Panc1 (cell line): ENCODE data around the gene C4orf50. TPM values are rescaled to one million over a fixed set of nuclear protein-coding genes. Genes with fewer than 3 reads are reported as not detected.

Experiments
- ATAC-seq: fragments of 200-7000 bp; cut with Tn5 transposase; 2 replicates; pipeline ENCODE4 v1.9.1; 2020; ENCODE audit warnings: mild to moderate bottlenecking, moderate library complexity
- BruUV-seq: library from RNA; stranded (reverse); fragments of 400-500 nt; replicated peaks from 2 replicates; lab custom pipeline; 2021; lab: Mats Ljungman, UMichigan
- CTCF ChIA-PET: fragments of 300-600 bp; sonication (Branson Sonifier 250); formaldehyde crosslinking; loops from one replicate; lab custom pipeline; 2022; ENCODE audit warnings: antibody characterized with exemption; lab: Charles Lee
- POLR2A ChIA-PET: fragments of 300-600 bp; sonication (Branson Sonifier 250); formaldehyde crosslinking; loops from one replicate; lab custom pipeline; 2022; ENCODE audit warnings: antibody characterized with exemption; lab: Charles Lee
- DNase-seq: peaks from one replicate; pipeline ENCODE4 v3.0.0-alpha.2; 2010; ENCODE audit warnings: low read depth, low spot score
- H3K27ac ChIP-seq: 2 replicates; pipeline ENCODE4 v1.5.1; 2011; ENCODE audit warnings: mild to moderate bottlenecking, low read length, inconsistent platforms
- H3K27me3 ChIP-seq: fragments of 200-500 bp; sonication (Bioruptor generic); 2 replicates; pipeline ENCODE4 v1.6.0; 2014; ENCODE audit warnings: low read length, inconsistent platforms; ENCODE audit not compliant: control insufficient read depth, insufficient read depth
- H3K36me3 ChIP-seq: fragments of 200-500 bp; sonication (Bioruptor generic); 2 replicates; pipeline ENCODE4 v1.5.1; 2014; ENCODE audit warnings: inconsistent platforms, mild to moderate bottlenecking, low read length, moderate library complexity; ENCODE audit not compliant: control insufficient read depth, insufficient read depth
- H3K4me1 ChIP-seq: 2 replicates; pipeline ENCODE4 v1.5.1; 2011; ENCODE audit warnings: inconsistent platforms, mild to moderate bottlenecking, low read length, moderate library complexity; ENCODE audit not compliant: control insufficient read depth, insufficient read depth
- H3K4me3 ChIP-seq, 2 experiments: 2 replicates each; pipeline ENCODE4 v1.5.1; 2011 to 2012; ENCODE audit warnings: low read depth in 2 of 2, low read length in 2 of 2, mild to moderate bottlenecking in 2 of 2, inconsistent platforms in 1 of 2, moderate library complexity in 1 of 2
- H3K9me3 ChIP-seq: fragments of 200-500 bp; sonication (Bioruptor generic); 2 replicates; pipeline ENCODE4 v1.5.1; 2014; ENCODE audit warnings: low read depth, mild to moderate bottlenecking, inconsistent platforms, low read length, moderate library complexity; ENCODE audit not compliant: control insufficient read depth, insufficient read depth
- CTCF ChIP-seq: fragments of 450-650 bp; IDR thresholded peaks from 2 replicates; pipeline ENCODE4 v1.5.1; 2017; ENCODE audit warnings: mild to moderate bottlenecking
- POLR2AphosphoS5 ChIP-seq: IDR thresholded peaks from 2 replicates; pipeline ENCODE4 v1.6.1; 2012; ENCODE audit warnings: mild to moderate bottlenecking, low read depth, low read length, moderate library complexity
- SIN3A ChIP-seq: IDR thresholded peaks from 2 replicates; pipeline ENCODE4 v1.6.1; 2012; ENCODE audit warnings: low read depth, mild to moderate bottlenecking, low read length, moderate library complexity, borderline replicate concordance; ENCODE audit not compliant: insufficient read depth
- TCF7L2 ChIP-seq: IDR thresholded peaks from 2 replicates; pipeline ENCODE4 v1.6.1; 2011; ENCODE audit warnings: mild to moderate bottlenecking, low read depth, low read length, inconsistent platforms
- in situ Hi-C: cut with HindIII; loops from 2 replicates; pipeline ENCODE4 v1.10.0; 2016; ENCODE audit warnings: low sequenced_read_pairs, low pct_unique_long_range_greater_than_20kb
- intact Hi-C: fragments of 100-400 bp; cut with micrococcal nuclease; formaldehyde crosslinking; loops from one replicate; pipeline ENCODE4 v1.10.0; 2022; ENCODE audit not compliant: unreplicated experiment
- total RNA-seq: library from RNA; stranded (reverse); gene quantifications from one replicate; pipeline ENCODE4 v1.2.1, GENCODE V29; 2021; ENCODE audit not compliant: unreplicated experiment
- TF ChIP-seq, protein P1 (sequence below), 2 experiments: IDR thresholded peaks; 2 replicates each; pipeline ENCODE4 v1.6.1; 2011 to 2012; ENCODE audit warnings: low read depth in 2 of 2, control low read depth in 1 of 2, low read length in 1 of 2, mild to moderate bottlenecking in 1 of 2, moderate library complexity in 1 of 2; ENCODE audit not compliant: insufficient read depth in 1 of 2

C4orf50 gene
- total RNA-seq, 1 experiment from 2014 or later: under 0.01 TPM

DNA sequence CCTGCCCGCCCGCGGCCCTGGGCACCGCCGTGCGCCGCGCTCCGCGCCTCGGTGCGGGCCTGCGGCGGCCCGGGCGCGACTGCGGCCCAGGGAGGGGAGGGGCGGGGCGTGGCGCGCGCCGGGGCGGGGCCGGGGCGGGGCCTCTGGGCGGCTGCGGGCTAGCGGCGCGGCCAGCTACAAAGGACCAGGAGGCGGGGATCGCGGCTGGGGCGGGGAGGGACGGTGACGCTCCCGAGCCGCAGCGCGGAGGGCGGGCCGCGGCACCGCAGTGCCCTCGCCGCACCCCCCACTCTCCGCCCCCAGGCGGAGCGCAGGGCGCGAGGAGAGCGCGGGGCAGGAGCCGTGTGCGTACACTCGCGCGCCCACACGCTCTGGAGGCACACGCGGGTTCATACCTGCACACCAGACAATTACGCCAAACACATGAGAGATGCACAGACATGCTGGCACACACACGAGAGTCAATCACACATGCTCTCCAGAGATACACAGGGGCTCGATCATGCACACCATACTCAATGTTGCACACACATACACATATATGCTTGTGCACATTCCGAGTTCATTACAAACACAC lies 125.1 kb downstream of the C4orf50 start, which contains the start of gene CRMP1:
CRMP1 (minus strand) TSS at position 83 of the 577 bp plus-strand sequence. CDS start 117 bp downstream, outside the sequence.
- DNase-seq (no peak), ATAC-seq (no peak)
- no TSS peak for BruUV-seq
- H3K4me1 ChIP-seq: no peaks in the 10 kb centered on the region
- ChIA-PET CTCF (no interaction called here), POLR2A (no interaction called here)
- H3K36me3 ChIP-seq: no peaks in the 10 kb centered on the region
- no peak for TF ChIP-seq TCF7L2
- TF ChIP-seq, protein P1, sequence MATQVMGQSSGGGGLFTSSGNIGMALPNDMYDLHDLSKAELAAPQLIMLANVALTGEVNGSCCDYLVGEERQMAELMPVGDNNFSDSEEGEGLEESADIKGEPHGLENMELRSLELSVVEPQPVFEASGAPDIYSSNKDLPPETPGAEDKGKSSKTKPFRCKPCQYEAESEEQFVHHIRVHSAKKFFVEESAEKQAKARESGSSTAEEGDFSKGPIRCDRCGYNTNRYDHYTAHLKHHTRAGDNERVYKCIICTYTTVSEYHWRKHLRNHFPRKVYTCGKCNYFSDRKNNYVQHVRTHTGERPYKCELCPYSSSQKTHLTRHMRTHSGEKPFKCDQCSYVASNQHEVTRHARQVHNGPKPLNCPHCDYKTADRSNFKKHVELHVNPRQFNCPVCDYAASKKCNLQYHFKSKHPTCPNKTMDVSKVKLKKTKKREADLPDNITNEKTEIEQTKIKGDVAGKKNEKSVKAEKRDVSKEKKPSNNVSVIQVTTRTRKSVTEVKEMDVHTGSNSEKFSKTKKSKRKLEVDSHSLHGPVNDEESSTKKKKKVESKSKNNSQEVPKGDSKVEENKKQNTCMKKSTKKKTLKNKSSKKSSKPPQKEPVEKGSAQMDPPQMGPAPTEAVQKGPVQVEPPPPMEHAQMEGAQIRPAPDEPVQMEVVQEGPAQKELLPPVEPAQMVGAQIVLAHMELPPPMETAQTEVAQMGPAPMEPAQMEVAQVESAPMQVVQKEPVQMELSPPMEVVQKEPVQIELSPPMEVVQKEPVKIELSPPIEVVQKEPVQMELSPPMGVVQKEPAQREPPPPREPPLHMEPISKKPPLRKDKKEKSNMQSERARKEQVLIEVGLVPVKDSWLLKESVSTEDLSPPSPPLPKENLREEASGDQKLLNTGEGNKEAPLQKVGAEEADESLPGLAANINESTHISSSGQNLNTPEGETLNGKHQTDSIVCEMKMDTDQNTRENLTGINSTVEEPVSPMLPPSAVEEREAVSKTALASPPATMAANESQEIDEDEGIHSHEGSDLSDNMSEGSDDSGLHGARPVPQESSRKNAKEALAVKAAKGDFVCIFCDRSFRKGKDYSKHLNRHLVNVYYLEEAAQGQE (IDR thresholded peaks at IDR 0.05; ENCODE audit: insufficient read depth in 1 of 2, low read depth in 2 of 2, low read length in 1 of 2): no peak
- no peak for TF ChIP-seq SIN3A
- no peak for TF ChIP-seq POLR2AphosphoS5
- no peak for TF ChIP-seq CTCF
- in situ Hi-C loops: no loop called here
- H3K27me3 ChIP-seq: peaks cover 6% of the 10 kb centered on the region
- no peak within 1 kb of the TSS for H3K27ac ChIP-seq
- no peaks in the 10 kb centered on the region for H3K9me3 ChIP-seq
- intact Hi-C loops: no loop called here
- no peak within 1 kb of the TSS; a peak in 1 of 4 replicates for H3K4me3 ChIP-seq

GRCh38 chr4:5892323-5893003 lies 125.8 kb downstream of the C4orf50 start:
- TF ChIP-seq SIN3A (no peak), POLR2AphosphoS5 (no peak)
- Histone ChIP-seq H3K4me3 (no peak overlapping the region; a peak in 1 of 4 replicates), H3K9me3 (no peaks in the 10 kb centered on the region), H3K27me3 (peaks cover 6% of the 10 kb centered on the region), H3K4me1 (no peaks in the 10 kb centered on the region), H3K36me3 (no peaks in the 10 kb centered on the region), H3K27ac (no peak overlapping the region)
- no TSS peak for BruUV-seq
- ChIA-PET CTCF (no interaction called here), POLR2A (no interaction called here)
- in situ Hi-C loops (no loop called here), intact Hi-C loops (no loop called here)
- ATAC-seq (no peak), DNase-seq (no peak)
